DOHH2 (cell line): ENCODE results near the gene SLC37A1.

ENCODE experiments used
- H3F3A ChIP-seq: fragments of 200-600 bp; sonication (generic), shearing (Covaris generic); 2 replicates; pipeline ENCODE4 v1.6.0; 2016; ENCODE audit warnings: antibody characterized with exemption, mild to moderate bottlenecking; ENCODE audit not compliant: control insufficient read depth, insufficient read depth
- H3K27ac ChIP-seq: fragments of 200-600 bp; sonication (generic); 2 replicates; pipeline ENCODE4 v1.5.1; 2014; ENCODE audit warnings: low read depth, mild to moderate bottlenecking, low read length, moderate library complexity
- H3K27me3 ChIP-seq: fragments of 200-600 bp; sonication (generic); 2 replicates; pipeline ENCODE4 v1.6.1; 2014; ENCODE audit warnings: mild to moderate bottlenecking, low read length, mixed read lengths; ENCODE audit not compliant: control insufficient read depth
- H3K36me3 ChIP-seq: fragments of 200-600 bp; sonication (generic); 2 replicates; pipeline ENCODE4 v1.6.1; 2014; ENCODE audit warnings: mild to moderate bottlenecking, low read length, moderate library complexity, mixed read lengths; ENCODE audit not compliant: control insufficient read depth
- H3K4me1 ChIP-seq: fragments of 200-600 bp; sonication (generic); 2 replicates; pipeline ENCODE4 v1.6.1; 2014; ENCODE audit warnings: mild to moderate bottlenecking, low read length, mixed read lengths; ENCODE audit not compliant: control insufficient read depth
- H3K4me2 ChIP-seq: fragments of 200-600 bp; sonication (generic); 2 replicates; pipeline ENCODE4 v1.6.0; 2014; ENCODE audit warnings: mild to moderate bottlenecking, low read length, moderate library complexity
- H3K4me3 ChIP-seq: fragments of 200-600 bp; sonication (generic); 2 replicates; pipeline ENCODE4 v1.5.1; 2014; ENCODE audit warnings: mild to moderate bottlenecking, low read length, mixed read lengths
- H3K79me2 ChIP-seq: fragments of 200-600 bp; sonication (generic); 2 replicates; pipeline ENCODE4 v1.6.1; 2014; ENCODE audit warnings: mild to moderate bottlenecking, low read length, mixed read lengths; ENCODE audit not compliant: control insufficient read depth
- H3K9me2 ChIP-seq: fragments of 200-600 bp; sonication (generic); replicated peaks from 2 replicates; pipeline ENCODE4 v1.6.1; 2014; ENCODE audit warnings: mild to moderate bottlenecking, low read length, mixed read lengths; ENCODE audit not compliant: control insufficient read depth
- H3K9me3 ChIP-seq: fragments of 200-600 bp; sonication (generic); 2 replicates; pipeline ENCODE4 v1.6.1; 2014; ENCODE audit warnings: antibody characterized with exemption, low read length, mixed read lengths; ENCODE audit not compliant: control insufficient read depth, insufficient read depth
- H4K20me1 ChIP-seq: fragments of 200-600 bp; sonication (generic); 2 replicates; pipeline ENCODE4 v1.6.0; 2014; ENCODE audit warnings: low read depth, mild to moderate bottlenecking, antibody characterized with exemption, low read length, moderate library complexity; ENCODE audit not compliant: control insufficient read depth, insufficient read depth
- EZH2phosphoT487 ChIP-seq: fragments of 200-600 bp; sonication (generic); IDR thresholded peaks from 2 replicates; pipeline ENCODE4 v1.6.1; 2017; ENCODE audit warnings: borderline replicate concordance, mild to moderate bottlenecking, antibody characterized with exemption, low read length, moderate library complexity, mixed read lengths
- TF ChIP-seq, protein P1 (sequence below): fragments of 200-600 bp; sonication (generic); IDR thresholded peaks from one replicate; pipeline ENCODE4 v1.5.1; 2014; ENCODE audit warnings: antibody characterized with exemption, mild to moderate bottlenecking, low read depth, low read length; ENCODE audit not compliant: poor library complexity, severe bottlenecking

Gene SLC37A1

DNA sequence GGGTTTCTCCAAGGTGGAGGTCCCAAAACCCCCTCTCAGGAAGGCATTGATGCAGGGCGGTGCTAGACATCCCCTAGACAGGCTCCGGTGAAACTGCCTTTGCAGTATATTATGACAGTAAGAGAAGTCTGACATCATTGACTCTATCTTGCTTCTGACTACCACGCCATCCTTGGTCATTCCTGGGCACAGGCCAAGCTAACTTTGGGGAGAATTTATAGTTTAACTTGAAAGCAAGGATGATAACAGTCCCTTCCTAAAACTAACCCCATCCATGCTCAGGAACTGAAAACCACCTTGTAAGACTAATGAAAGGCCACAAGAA lies 47.9 kb upstream of the SLC37A1 start:
- peaks cover 77% of the 10 kb centered on the region for H3K4me1 ChIP-seq
- H3K9me3 ChIP-seq, result no peaks in the 10 kb centered on the region
- no peaks in the 10 kb centered on the region for H3K36me3 ChIP-seq
- peak overlapping the region; percentile 42 for H3K4me3 ChIP-seq
- no peak for TF ChIP-seq EZH2phosphoT487
- TF ChIP-seq, protein P1, sequence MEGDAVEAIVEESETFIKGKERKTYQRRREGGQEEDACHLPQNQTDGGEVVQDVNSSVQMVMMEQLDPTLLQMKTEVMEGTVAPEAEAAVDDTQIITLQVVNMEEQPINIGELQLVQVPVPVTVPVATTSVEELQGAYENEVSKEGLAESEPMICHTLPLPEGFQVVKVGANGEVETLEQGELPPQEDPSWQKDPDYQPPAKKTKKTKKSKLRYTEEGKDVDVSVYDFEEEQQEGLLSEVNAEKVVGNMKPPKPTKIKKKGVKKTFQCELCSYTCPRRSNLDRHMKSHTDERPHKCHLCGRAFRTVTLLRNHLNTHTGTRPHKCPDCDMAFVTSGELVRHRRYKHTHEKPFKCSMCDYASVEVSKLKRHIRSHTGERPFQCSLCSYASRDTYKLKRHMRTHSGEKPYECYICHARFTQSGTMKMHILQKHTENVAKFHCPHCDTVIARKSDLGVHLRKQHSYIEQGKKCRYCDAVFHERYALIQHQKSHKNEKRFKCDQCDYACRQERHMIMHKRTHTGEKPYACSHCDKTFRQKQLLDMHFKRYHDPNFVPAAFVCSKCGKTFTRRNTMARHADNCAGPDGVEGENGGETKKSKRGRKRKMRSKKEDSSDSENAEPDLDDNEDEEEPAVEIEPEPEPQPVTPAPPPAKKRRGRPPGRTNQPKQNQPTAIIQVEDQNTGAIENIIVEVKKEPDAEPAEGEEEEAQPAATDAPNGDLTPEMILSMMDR, result no peak
- peak overlapping the region; percentile 32 for H3K27ac ChIP-seq
- H3K79me2 ChIP-seq, result 0 out of 2 replicates have a peak, but pooled peaks cover 3% of the 10 kb centered on the region
- H3K4me2 ChIP-seq, result peak overlapping the region; percentile 65
- H3F3A ChIP-seq, result peaks cover 18% of the 10 kb centered on the region
- H3K27me3 ChIP-seq, result no peaks in the 10 kb centered on the region
- H3K9me2 ChIP-seq, result no peaks in the 10 kb centered on the region
- no peaks in the 10 kb centered on the region for H4K20me1 ChIP-seq

DNA sequence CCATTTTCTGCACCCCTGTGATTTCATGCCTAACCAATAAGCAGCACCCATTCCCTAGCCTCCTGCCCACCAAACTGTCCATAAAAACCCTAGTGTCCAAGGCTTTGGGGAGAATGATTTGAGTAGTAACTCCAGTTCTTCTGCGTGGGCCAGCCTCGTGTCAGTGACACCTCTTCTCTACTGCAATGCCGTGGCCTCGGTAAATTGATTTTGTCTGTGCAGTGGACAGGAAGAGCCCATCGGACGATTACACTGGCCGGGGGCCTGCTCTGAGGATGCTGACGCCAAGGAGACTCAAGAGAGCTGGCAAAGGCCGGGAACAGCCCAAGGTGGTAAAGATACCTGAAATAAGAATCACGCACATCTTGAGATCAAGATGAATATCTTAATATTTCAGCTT lies 47.0 kb upstream of the SLC37A1 start:
- Histone ChIP-seq H3F3A (peaks cover 10% of the 10 kb centered on the region), H3K36me3 (no peaks in the 10 kb centered on the region), H3K27ac (no peak overlapping the region), H3K9me2 (no peaks in the 10 kb centered on the region), H4K20me1 (no peaks in the 10 kb centered on the region), H3K4me1 (peaks cover 73% of the 10 kb centered on the region), H3K9me3 (no peaks in the 10 kb centered on the region), H3K79me2 (0 out of 2 replicates have a peak, but pooled peaks cover 3% of the 10 kb centered on the region), H3K27me3 (no peaks in the 10 kb centered on the region), H3K4me2 (no peak overlapping the region), H3K4me3 (no peak overlapping the region)
- no peak for TF ChIP-seq EZH2phosphoT487
- TF ChIP-seq, protein P1, result no peak

DNA sequence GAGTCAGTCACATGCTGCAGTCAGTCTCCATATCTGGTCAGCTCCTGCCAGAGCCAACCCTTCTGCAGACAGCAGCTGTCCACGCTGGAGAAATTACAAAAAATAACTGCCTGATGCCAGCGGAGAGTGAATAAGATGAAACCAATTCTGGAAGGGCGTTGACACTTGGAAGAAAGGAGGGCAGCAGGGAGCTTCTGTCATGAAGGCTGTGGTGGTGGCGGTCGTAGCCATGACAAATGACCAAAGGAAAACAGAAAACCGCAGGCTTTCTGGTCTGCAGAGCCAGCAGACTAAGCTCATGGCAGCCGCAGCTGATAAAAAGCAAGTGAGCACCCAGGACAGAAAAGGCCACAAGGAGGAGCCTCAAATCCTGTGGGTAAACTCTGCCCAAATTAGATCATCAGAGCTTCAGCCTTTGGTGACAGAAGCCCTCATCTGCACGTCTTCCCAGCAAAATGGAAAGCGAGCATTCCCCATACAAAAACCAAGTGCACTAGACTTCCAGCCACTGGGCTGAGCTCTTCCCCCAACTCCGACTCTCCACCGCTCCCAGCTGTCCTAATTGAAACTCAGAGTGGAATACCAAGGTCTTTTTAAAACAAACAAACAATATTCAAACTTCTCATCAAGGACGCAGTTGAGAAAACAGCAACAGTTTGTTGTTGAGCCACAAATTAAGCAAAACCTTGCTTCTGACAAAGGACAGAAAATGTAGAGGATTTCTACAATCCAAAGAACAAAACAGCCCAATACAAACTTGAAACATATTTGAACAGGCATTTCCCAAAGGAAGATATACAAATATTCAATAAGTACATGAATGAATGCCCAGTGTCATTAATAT lies 46.3 kb upstream of the SLC37A1 start:
- TF ChIP-seq EZH2phosphoT487, result no peak
- TF ChIP-seq, protein P1, result no peak
- H3K4me3 ChIP-seq, result no peak overlapping the region
- no peaks in the 10 kb centered on the region for H3K9me2 ChIP-seq
- no peak overlapping the region for H3K4me2 ChIP-seq
- peaks cover 7% of the 10 kb centered on the region for H3F3A ChIP-seq
- H3K36me3 ChIP-seq, result no peaks in the 10 kb centered on the region
- 0 out of 2 replicates have a peak, but pooled peaks cover under 1% of the 10 kb centered on the region for H3K79me2 ChIP-seq
- H3K4me1 ChIP-seq, result peaks cover 73% of the 10 kb centered on the region
- no peaks in the 10 kb centered on the region for H4K20me1 ChIP-seq
- no peaks in the 10 kb centered on the region for H3K27me3 ChIP-seq
- no peaks in the 10 kb centered on the region for H3K9me3 ChIP-seq
- no peak overlapping the region for H3K27ac ChIP-seq
